ENCODE data around the gene EPN3. TPM values are rescaled to one million over a fixed set of nuclear protein-coding genes. Genes with fewer than 3 reads are reported as not detected.

Gene EPN3
- total and polyA plus RNA-seq, 2 experiments from 2014 or later: 2.7 to 11.5 TPM

DNA sequence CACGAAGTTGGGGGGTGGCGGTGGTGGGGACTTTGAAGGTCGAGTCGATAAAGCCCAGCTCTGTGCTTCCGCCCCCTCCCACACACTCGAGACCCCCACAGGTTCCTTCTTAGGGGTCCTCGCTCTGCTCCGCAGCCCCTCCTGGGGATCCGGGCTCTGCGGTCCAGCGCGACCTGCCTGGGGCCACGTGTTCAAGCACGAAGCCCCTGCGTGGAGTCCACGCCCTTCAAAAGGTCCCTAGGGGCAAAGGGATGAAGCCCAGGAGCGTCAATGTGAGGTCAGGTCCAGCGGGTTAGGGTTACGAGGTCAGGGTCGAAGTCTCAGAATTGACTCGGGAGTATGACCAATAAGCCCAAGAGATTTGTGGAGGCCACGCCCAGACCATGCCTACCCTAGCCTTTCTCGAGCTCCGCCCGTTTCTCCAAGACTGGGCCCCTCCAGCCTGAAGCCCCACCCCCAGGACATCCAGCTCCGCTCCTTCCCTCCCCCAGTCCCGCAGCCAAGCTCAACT, 27.2 kb downstream of the EPN3 start:
- H3K27me3 ChIP-seq: peaks cover 53% of the 10 kb centered on the region
- H4K20me1 ChIP-seq (ENCODE audit: insufficient read depth, poor library complexity, severe bottlenecking): no peaks in the 10 kb centered on the region
- no peaks in the 10 kb centered on the region for H3K9me3 ChIP-seq (ENCODE audit: low read depth)
- H3K27ac ChIP-seq: peak overlapping the region; percentile 55
- H3K79me2 ChIP-seq: no peaks in the 10 kb centered on the region
- H3K4me1 ChIP-seq (ENCODE audit: insufficient read depth): peaks cover 41% of the 10 kb centered on the region
- peak; percentile 85 for DNase-seq (ENCODE audit: low spot score)
- no peaks in the 10 kb centered on the region for H3K36me3 ChIP-seq (replicated peaks; ENCODE audit: insufficient read depth, low read depth)
- TF ChIP-seq, protein P1, sequence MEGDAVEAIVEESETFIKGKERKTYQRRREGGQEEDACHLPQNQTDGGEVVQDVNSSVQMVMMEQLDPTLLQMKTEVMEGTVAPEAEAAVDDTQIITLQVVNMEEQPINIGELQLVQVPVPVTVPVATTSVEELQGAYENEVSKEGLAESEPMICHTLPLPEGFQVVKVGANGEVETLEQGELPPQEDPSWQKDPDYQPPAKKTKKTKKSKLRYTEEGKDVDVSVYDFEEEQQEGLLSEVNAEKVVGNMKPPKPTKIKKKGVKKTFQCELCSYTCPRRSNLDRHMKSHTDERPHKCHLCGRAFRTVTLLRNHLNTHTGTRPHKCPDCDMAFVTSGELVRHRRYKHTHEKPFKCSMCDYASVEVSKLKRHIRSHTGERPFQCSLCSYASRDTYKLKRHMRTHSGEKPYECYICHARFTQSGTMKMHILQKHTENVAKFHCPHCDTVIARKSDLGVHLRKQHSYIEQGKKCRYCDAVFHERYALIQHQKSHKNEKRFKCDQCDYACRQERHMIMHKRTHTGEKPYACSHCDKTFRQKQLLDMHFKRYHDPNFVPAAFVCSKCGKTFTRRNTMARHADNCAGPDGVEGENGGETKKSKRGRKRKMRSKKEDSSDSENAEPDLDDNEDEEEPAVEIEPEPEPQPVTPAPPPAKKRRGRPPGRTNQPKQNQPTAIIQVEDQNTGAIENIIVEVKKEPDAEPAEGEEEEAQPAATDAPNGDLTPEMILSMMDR (IDR thresholded peaks at IDR 0.05; ENCODE audit: poor library complexity): no peak
- no peak for TF ChIP-seq EZH2 (IDR thresholded peaks at IDR 0.05; ENCODE audit: borderline replicate concordance)
- TF ChIP-seq EZH2phosphoT487 (IDR thresholded peaks at IDR 0.05; ENCODE audit: low read depth, severe bottlenecking, unreplicated experiment): no peak
- H3K4me3 ChIP-seq: peak overlapping the region; percentile 12
- H2AFZ ChIP-seq: peak overlapping the region; percentile 27
- H3K4me2 ChIP-seq: peak overlapping the region; percentile 91
- 4% methylated on average over 17 of the region's 27 CpGs for WGBS (ENCODE audit: low lambda C conversion rate, missing lambda C conversion rate)
- no peaks in the 10 kb centered on the region for H3K9me2 ChIP-seq (replicated peaks; ENCODE audit: insufficient read depth)

DNA sequence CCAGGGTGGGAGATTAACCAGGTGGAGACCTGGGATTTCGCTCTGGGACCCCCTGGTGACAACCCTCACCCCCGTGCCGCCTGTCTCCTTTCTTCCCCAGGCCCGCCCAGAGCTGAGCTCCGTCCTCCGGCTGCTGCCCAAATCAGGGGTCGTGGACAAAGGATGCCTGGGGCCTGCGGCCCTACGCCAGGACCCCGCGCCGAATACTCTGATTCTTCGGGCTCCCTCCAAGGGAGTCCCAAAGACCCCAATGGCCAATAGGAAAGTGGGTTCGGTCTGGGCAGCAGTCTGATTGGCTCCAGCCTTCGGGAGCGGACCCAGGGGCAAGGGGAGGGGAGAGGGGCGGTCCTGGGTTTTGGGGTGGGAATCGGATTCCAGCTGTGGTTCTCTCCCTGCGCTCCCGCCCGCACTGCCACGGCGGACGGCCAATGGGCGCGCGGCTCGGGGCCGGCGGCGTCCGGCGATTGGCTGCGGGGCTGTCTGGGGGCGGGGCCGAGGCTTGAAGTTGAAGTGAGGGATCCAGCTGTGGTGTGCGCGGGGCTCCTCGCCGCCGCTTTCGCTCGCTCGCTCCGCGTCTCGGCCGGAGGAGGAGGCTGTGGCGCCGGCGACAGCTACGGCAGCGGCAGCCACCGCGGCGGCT, 27.8 kb downstream of the EPN3 start, which contains the start of gene CACNA1G:
Gene CACNA1G (plus strand): TSS at position 531 of the 640 bp plus-strand sequence. CDS start 745 bp downstream, outside the sequence.
- peak within 1 kb of the TSS; percentile 79 for H3K27ac ChIP-seq
- peak; percentile 95 for DNase-seq (ENCODE audit: low spot score)
- H3K79me2 ChIP-seq: no peaks in the 10 kb centered on the region
- H3K27me3 ChIP-seq: peaks cover 55% of the 10 kb centered on the region
- no peak for TF ChIP-seq EZH2 (IDR thresholded peaks at IDR 0.05; ENCODE audit: borderline replicate concordance)
- TF ChIP-seq, protein P1 (IDR thresholded peaks at IDR 0.05; ENCODE audit: poor library complexity): no peak
- TF ChIP-seq EZH2phosphoT487 (IDR thresholded peaks at IDR 0.05; ENCODE audit: low read depth, severe bottlenecking, unreplicated experiment): no peak
- H3K4me3 ChIP-seq: peak within 1 kb of the TSS; percentile 67
- peak within 1 kb of the TSS; percentile 37 for H2AFZ ChIP-seq
- H3K4me1 ChIP-seq (ENCODE audit: insufficient read depth): peaks cover 47% of the 10 kb centered on the region
- no peaks in the 10 kb centered on the region for H3K9me2 ChIP-seq (replicated peaks; ENCODE audit: insufficient read depth)
- no peaks in the 10 kb centered on the region for H3K36me3 ChIP-seq (replicated peaks; ENCODE audit: insufficient read depth, low read depth)
- H4K20me1 ChIP-seq (ENCODE audit: insufficient read depth, poor library complexity, severe bottlenecking): no peaks in the 10 kb centered on the region
- H3K4me2 ChIP-seq: peak within 1 kb of the TSS; percentile 91
- no peaks in the 10 kb centered on the region for H3K9me3 ChIP-seq (ENCODE audit: low read depth)
- WGBS (ENCODE audit: low lambda C conversion rate, missing lambda C conversion rate): under 1% methylated on average over 20 of the region's 56 CpGs

DNA sequence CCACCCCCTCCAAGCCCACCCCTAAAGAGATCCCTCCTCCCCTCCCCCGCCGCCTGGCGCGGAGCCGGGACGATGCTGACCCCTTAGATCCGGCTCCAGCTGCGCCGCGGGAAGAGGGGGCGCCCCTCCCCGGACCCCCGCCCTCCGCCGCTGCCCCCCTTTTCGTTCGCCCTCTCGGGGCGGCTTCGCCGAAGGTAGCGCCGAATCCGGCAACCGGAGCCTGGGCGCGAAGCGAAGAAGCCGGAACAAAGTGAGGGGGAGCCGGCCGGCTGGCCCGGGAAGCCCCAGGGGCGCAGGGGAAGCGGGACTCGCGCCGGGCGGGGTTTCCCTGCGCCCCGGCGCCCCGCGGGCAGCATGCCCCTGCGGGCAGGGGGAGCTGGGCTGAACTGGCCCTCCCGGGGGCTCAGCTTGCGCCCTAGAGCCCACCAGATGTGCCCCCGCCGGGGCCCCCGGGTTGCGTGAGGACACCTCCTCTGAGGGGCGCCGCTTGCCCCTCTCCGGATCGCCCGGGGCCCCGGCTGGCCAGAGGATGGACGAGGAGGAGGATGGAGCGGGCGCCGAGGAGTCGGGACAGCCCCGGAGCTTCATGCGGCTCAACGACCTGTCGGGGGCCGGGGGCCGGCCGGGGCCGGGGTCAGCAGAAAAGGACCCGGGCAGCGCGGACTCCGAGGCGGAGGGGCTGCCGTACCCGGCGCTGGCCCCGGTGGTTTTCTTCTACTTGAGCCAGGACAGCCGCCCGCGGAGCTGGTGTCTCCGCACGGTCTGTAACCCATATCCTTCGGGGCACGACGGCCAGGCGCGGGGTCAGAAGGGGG, 28.6 kb downstream of the EPN3 start:
- TF ChIP-seq, protein P1 (IDR thresholded peaks at IDR 0.05; ENCODE audit: poor library complexity): no peak
- TF ChIP-seq EZH2 (IDR thresholded peaks at IDR 0.05; ENCODE audit: borderline replicate concordance) (no peak), EZH2phosphoT487 (IDR thresholded peaks at IDR 0.05; ENCODE audit: low read depth, severe bottlenecking, unreplicated experiment) (no peak)
- H3K79me2 ChIP-seq: no peaks in the 10 kb centered on the region
- H3K36me3 ChIP-seq (replicated peaks; ENCODE audit: insufficient read depth, low read depth): no peaks in the 10 kb centered on the region
- H3K4me1 ChIP-seq (ENCODE audit: insufficient read depth): peaks cover 50% of the 10 kb centered on the region
- no peaks in the 10 kb centered on the region for H3K9me3 ChIP-seq (ENCODE audit: low read depth)
- H4K20me1 ChIP-seq (ENCODE audit: insufficient read depth, poor library complexity, severe bottlenecking): no peaks in the 10 kb centered on the region
- 2% methylated on average over 29 of the region's 88 CpGs for WGBS (ENCODE audit: low lambda C conversion rate, missing lambda C conversion rate)
- peak overlapping the region; percentile 67 for H3K4me3 ChIP-seq
- peak overlapping the region; percentile 91 for H3K4me2 ChIP-seq
- H3K9me2 ChIP-seq (replicated peaks; ENCODE audit: insufficient read depth): no peaks in the 10 kb centered on the region
- H3K27me3 ChIP-seq: peaks cover 63% of the 10 kb centered on the region
- H3K27ac ChIP-seq: peak overlapping the region; percentile 79
- peak; percentile 36 for DNase-seq (ENCODE audit: low spot score)
- H2AFZ ChIP-seq: peak overlapping the region; percentile 37
